OCI-LY3 (cell line): ENCODE results near the gene SVBP.

ENCODE experiments used
- H2AFZ ChIP-seq: fragments of 200-600, 300-600 bp; shearing (Covaris generic); 2 replicates; pipeline ENCODE4 v1.6.0; 2014; ENCODE audit warnings: antibody characterized with exemption, low read depth, low read length
- H3K27ac ChIP-seq: fragments of 200-600, 300-600 bp; sonication (generic); 2 replicates; pipeline ENCODE4 v1.5.1; 2014; ENCODE audit warnings: mild to moderate bottlenecking, low read length, moderate library complexity, mixed read lengths
- H3K27me3 ChIP-seq: fragments of 200-600, 300-600 bp; sonication (generic); 2 replicates; pipeline ENCODE4 v1.6.1; 2014; ENCODE audit warnings: low read depth, low read length, mixed read lengths
- H3K36me3 ChIP-seq: fragments of 200-600, 300-600 bp; sonication (generic); replicated peaks from 2 replicates; pipeline ENCODE3; 2014; ENCODE audit warnings: low read depth, low read length, mixed read lengths
- H3K4me1 ChIP-seq: fragments of 300-600, 200-600 bp; sonication (generic); 2 replicates; pipeline ENCODE4 v1.6.1; 2014; ENCODE audit warnings: low read length, mixed read lengths
- H3K4me2 ChIP-seq: fragments of 200-600, 300-600 bp; sonication (generic); 2 replicates; pipeline ENCODE4 v1.6.1; 2014; ENCODE audit warnings: low read length, mixed read lengths
- H3K4me3 ChIP-seq: fragments of 300-600, 200-600 bp; sonication (generic); 2 replicates; pipeline ENCODE4 v1.5.1; 2014; ENCODE audit warnings: antibody characterized with exemption, mild to moderate bottlenecking, low read length, moderate library complexity
- H3K79me2 ChIP-seq: fragments of 300-600, 200-600 bp; shearing (Covaris generic); 2 replicates; pipeline ENCODE4 v1.6.1; 2014; ENCODE audit warnings: mild to moderate bottlenecking, low read length, mixed read lengths
- H3K9ac ChIP-seq: fragments of 300-600, 200-600 bp; shearing (Covaris generic); 2 replicates; pipeline ENCODE4 v1.6.0; 2014; ENCODE audit warnings: mild to moderate bottlenecking, low read length, moderate library complexity
- H3K9me3 ChIP-seq: fragments of 200-600, 300-600 bp; shearing (Covaris generic); 2 replicates; pipeline ENCODE4 v1.6.1; 2014; ENCODE audit warnings: low read length, mixed read lengths; ENCODE audit not compliant: insufficient read depth
- H4K20me1 ChIP-seq: fragments of 200-600, 300-600 bp; sonication (generic); 2 replicates; pipeline ENCODE4 v1.6.1; 2016; ENCODE audit warnings: low read length, mixed read lengths; ENCODE audit not compliant: insufficient read depth
- EZH2phosphoT487 ChIP-seq: fragments of 200-600 bp; shearing (Covaris generic); IDR thresholded peaks from 2 replicates; pipeline ENCODE4 v1.6.1; 2018; ENCODE audit warnings: antibody characterized with exemption, mixed run types, low read depth
- TF ChIP-seq, protein P1 (sequence below): fragments of 200-600, 300-600 bp; sonication (generic); IDR thresholded peaks from 2 replicates; pipeline ENCODE4 v1.5.1; 2014; ENCODE audit warnings: antibody characterized with exemption, low read length, low read depth

SVBP gene

GRCh38 chr1:42806593-42806992 lies 10.6 kb downstream of the SVBP start:
- H3K36me3 ChIP-seq = no peaks in the 10 kb centered on the region
- no peaks in the 10 kb centered on the region for H3K79me2 ChIP-seq
- no peak overlapping the region for H2AFZ ChIP-seq
- H3K27me3 ChIP-seq = no peaks in the 10 kb centered on the region
- H3K4me2 ChIP-seq = no peak overlapping the region
- H4K20me1 ChIP-seq = no peaks in the 10 kb centered on the region
- no peaks in the 10 kb centered on the region for H3K9me3 ChIP-seq
- no peak for TF ChIP-seq EZH2phosphoT487
- TF ChIP-seq, protein P1, sequence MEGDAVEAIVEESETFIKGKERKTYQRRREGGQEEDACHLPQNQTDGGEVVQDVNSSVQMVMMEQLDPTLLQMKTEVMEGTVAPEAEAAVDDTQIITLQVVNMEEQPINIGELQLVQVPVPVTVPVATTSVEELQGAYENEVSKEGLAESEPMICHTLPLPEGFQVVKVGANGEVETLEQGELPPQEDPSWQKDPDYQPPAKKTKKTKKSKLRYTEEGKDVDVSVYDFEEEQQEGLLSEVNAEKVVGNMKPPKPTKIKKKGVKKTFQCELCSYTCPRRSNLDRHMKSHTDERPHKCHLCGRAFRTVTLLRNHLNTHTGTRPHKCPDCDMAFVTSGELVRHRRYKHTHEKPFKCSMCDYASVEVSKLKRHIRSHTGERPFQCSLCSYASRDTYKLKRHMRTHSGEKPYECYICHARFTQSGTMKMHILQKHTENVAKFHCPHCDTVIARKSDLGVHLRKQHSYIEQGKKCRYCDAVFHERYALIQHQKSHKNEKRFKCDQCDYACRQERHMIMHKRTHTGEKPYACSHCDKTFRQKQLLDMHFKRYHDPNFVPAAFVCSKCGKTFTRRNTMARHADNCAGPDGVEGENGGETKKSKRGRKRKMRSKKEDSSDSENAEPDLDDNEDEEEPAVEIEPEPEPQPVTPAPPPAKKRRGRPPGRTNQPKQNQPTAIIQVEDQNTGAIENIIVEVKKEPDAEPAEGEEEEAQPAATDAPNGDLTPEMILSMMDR = no peak
- no peak overlapping the region for H3K27ac ChIP-seq
- H3K9ac ChIP-seq = no peak overlapping the region
- no peaks in the 10 kb centered on the region for H3K4me1 ChIP-seq
- H3K4me3 ChIP-seq = no peak overlapping the region

GRCh38 chr1:42806171-42806570 lies 11.0 kb downstream of the SVBP start:
- H3K27ac ChIP-seq = no peak overlapping the region
- no peaks in the 10 kb centered on the region for H3K36me3 ChIP-seq
- no peak overlapping the region for H2AFZ ChIP-seq
- no peaks in the 10 kb centered on the region for H3K4me1 ChIP-seq
- H3K9ac ChIP-seq = no peak overlapping the region
- H3K4me3 ChIP-seq = no peak overlapping the region
- H3K79me2 ChIP-seq = no peaks in the 10 kb centered on the region
- H3K27me3 ChIP-seq = no peaks in the 10 kb centered on the region
- no peaks in the 10 kb centered on the region for H3K9me3 ChIP-seq
- no peak for TF ChIP-seq EZH2phosphoT487
- TF ChIP-seq, protein P1 = no peak
- no peak overlapping the region for H3K4me2 ChIP-seq
- H4K20me1 ChIP-seq = no peaks in the 10 kb centered on the region

DNA sequence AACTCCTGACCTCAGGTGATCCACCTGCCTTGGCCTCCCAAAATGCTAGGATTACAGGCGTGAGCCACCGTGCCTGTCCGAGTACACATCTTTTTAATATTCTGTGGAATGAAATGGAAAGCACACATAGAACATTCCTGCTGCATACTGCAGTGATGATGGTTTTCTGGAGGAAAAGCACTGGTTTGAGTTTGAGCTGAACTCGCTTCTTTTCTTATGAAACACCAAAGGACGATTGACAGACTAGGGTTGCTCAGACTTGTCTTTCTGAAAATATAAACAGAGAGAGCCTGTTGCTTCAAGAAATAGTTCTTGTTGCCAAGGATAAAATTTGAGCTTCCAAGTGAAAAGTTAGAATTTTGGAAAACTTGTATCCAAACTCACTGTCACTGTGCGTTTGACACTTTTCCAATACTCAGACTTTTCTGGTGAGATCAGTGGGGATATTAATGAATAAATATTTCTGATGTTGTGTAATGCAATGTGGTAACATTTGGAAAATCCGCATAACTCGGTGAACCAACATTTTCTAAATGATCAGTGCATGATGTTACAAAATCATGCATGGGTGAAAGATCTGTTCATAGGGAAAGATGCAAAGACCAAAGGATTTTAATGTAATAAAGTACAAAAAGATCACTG lies 15.2 kb downstream of the SVBP start:
- TF ChIP-seq EZH2phosphoT487 = no peak
- TF ChIP-seq, protein P1 = no peak
- Histone ChIP-seq H3K36me3 (no peaks in the 10 kb centered on the region), H3K79me2 (no peaks in the 10 kb centered on the region), H3K4me2 (no peak overlapping the region), H3K4me3 (no peak overlapping the region), H3K27me3 (no peaks in the 10 kb centered on the region), H3K4me1 (no peaks in the 10 kb centered on the region), H3K9me3 (no peaks in the 10 kb centered on the region), H3K9ac (no peak overlapping the region), H3K27ac (no peak overlapping the region), H4K20me1 (no peaks in the 10 kb centered on the region), H2AFZ (no peak overlapping the region)

GRCh38 chr1:42797979-42798378 lies 19.2 kb downstream of the SVBP start:
- H3K9ac ChIP-seq = no peak overlapping the region
- H3K79me2 ChIP-seq = no peaks in the 10 kb centered on the region
- H2AFZ ChIP-seq = no peak overlapping the region
- no peaks in the 10 kb centered on the region for H4K20me1 ChIP-seq
- H3K27me3 ChIP-seq = no peaks in the 10 kb centered on the region
- no peak overlapping the region for H3K4me2 ChIP-seq
- H3K27ac ChIP-seq = no peak overlapping the region
- no peak overlapping the region for H3K4me3 ChIP-seq
- TF ChIP-seq EZH2phosphoT487 = no peak
- TF ChIP-seq, protein P1 = no peak
- H3K4me1 ChIP-seq = no peaks in the 10 kb centered on the region
- no peaks in the 10 kb centered on the region for H3K36me3 ChIP-seq
- H3K9me3 ChIP-seq = no peaks in the 10 kb centered on the region
